EL (cell line): Measurements from ENCODE around the gene IFITM2.

Experiments used
- DNase-seq: peaks from one replicate; pipeline ENCODE4 v3.0.0-alpha.2; 2016

IFITM2 gene

GRCh38 chr11:293852-294661 lies 13.6 kb upstream of the IFITM2 start:
- DNase-seq, result no peak

- DNase-seq, result no peak
Observed at GRCh38 chr11:294780-295179, 12.8 kb upstream of the IFITM2 start.

- DNase-seq, result no peak
Observed at GRCh38 chr11:295351-296170, 12.1 kb upstream of the IFITM2 start.

DNA sequence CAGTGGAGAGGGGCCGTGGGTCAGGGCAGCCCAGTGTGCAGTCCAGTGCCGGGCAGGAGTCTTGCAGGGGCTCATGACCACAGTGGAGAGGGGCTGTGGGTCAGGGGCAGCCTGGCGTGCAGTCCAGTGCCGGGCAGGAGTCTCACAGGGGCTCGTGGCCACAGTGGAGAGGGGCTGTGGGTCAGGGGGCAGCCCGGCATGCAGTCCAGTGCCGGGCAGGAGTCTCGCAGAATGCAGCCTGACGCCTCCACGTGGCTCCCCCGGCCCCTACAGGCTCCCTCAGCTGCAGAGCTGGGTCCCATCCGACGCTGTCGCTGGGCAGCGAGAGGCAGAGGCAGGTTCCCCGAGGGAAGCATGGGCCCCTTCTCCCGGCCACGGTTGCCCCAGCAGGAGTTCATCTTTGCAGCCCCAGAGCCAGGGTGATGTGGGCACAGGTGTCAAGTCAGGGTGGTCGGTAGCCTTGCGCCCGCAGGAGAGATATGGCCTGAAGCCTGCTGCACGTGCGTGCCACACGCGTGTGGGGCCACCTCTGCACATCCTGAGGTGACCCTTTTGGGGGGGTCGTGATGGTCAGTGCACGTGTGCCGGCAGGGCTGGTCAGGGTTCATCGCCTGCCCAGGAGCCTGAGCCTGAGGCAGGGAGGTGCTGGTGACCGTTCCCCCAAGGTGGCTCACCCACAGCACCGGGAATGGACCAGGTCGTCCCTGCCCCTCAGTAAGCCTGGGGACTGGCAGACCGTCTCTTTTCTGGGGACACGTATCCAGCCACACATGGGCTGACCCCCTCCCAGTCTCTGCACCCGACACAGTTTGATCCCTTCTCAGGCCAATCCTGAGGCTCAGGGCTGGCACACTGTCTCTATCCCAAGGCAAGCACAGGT lies 11.2 kb upstream of the IFITM2 start:
- no peak for DNase-seq

DNA sequence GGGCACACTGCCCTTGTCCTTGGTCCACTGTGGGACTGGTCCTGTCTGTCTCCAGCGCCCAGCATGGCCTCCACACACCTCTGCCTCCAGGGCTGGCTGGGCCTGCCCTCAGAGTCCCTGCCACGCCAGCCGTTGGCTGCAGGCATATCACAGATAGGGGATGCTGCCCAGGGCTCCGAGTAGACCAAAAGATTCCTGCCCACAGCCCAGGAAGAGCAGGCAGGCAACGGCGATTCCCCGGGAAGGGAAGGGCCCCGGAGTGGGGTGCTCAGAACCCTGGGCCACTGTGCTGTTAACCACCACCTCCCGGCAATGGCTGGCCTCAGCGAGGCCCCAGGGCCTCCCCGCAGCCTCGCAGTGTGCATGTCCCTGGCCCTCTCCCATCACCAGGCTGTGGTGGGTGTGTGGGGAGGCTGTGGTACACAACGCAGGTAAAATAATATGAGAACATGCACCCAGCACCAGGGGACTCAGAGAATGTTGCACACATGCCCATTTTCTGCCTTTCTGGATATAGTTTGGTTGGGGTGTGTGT lies 10.5 kb upstream of the IFITM2 start:
- DNase-seq, result no peak

- no peak for DNase-seq
Observed at GRCh38 chr11:297586-298405, 9.8 kb upstream of the IFITM2 start.

GRCh38 chr11:298406-299065 lies 9.1 kb upstream of the IFITM2 start:
- DNase-seq, result no peak

GRCh38 chr11:299081-299891 lies 8.3 kb upstream of the IFITM2 start, which contains the start of gene IFITM5:
TSS of gene IFITM5 (minus strand) at chr11:299526. CDS start at chr11:299490, 36 bp downstream.
- DNase-seq, result no peak

- DNase-seq, result no peak
Observed at GRCh38 chr11:299951-300735, 7.5 kb upstream of the IFITM2 start.

DNA sequence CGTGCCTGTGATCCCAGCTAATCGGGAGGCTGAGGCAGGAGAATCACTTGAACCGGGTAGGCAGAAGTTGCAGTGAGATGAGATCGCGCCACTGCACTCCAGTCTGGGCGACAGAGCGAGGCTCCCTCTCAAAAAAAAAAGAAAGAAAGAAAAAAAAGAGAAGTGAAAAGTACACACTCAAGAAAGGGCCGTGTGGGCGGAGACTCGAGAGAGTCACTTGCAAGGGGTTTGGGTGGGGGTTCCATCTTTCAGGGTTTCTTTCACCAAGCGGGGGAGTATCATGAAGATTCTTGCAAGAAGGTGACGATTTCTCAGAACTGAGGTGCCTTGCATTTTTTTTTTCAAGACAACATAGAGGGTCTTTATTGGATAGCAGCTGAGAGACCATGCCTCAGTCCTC lies 4.3 kb upstream of the IFITM2 start:
- no peak for DNase-seq

DNA sequence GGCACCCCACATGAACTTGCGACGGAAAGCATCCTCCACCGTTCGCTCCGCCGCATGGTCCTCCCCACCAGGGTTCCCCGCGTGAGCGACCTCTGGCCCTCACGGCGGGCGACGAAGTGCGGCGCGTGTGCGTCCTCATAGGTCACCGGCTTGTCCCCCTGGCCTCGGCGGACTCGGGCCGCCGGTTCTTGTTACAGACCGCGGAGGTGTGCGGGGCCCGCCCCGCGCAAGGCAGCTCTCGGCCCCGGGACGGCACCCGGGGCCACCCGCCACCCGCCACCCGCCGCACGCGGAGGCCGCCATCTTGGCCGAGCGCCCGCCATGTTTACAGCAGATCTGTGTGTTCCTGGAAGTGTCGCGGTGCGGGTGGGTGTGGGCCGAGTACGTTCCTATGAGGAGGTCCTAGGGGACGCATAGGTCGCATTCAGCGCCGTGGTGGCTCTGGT lies 3.5 kb upstream of the IFITM2 start:
- DNase-seq, result no peak

GRCh38 chr11:304915-305843 lies 2.4 kb upstream of the IFITM2 start:
- DNase-seq, result peak; percentile 67

- DNase-seq, result no peak
Observed at GRCh38 chr11:305844-306211, 1.8 kb upstream of the IFITM2 start.

- DNase-seq, result no peak
Observed at GRCh38 chr11:306645-307371, 808 bp upstream of the IFITM2 start.

GRCh38 chr11:308740-309665 lies 1.4 kb downstream of the IFITM2 start:
- peak; percentile 19 for DNase-seq

GRCh38 chr11:309979-310572 lies 2.5 kb downstream of the IFITM2 start:
- peak; percentile 46 for DNase-seq
